Right atrium auricular region (tissue), 2 donors: ENCODE measurements around the gene CFAP92. TPM values are rescaled to one million over a fixed set of nuclear protein-coding genes. Genes with fewer than 3 reads are reported as not detected.

Source experiments
- DNase-seq: peaks from one replicate; pipeline ENCODE4 v3.0.0-alpha.2; 2019; ENCODE audit warnings: low spot score
- H3K27ac ChIP-seq, 2 donors: fragments of 200-600 bp; sonication (generic); 1 replicate in 1 of 2; 2 replicates in 1 of 2; pipeline ENCODE4 v1.5.1; 2016 to 2019
- H3K27me3 ChIP-seq, 2 donors: fragments of 200-600 bp; sonication (generic); one replicate each; pipeline versions ENCODE4 v1.5.1 to v1.6.0; 2017 to 2019
- H3K36me3 ChIP-seq: fragments of 200-600 bp; sonication (generic); one replicate; pipeline ENCODE4 v1.5.1; 2016
- H3K4me1 ChIP-seq, 2 donors: fragments of 200-600 bp; sonication (generic); one replicate each; pipeline versions ENCODE4 v1.5.1 to v1.6.0; 2017 to 2019
- H3K4me3 ChIP-seq, 2 donors: fragments of 200-600 bp; sonication (generic); 1 replicate in 1 of 2; 2 replicates in 1 of 2; pipeline ENCODE4 v1.5.1; 2017 to 2019; ENCODE audit warnings: mild to moderate bottlenecking in 1 of 2, moderate library complexity in 1 of 2
- H3K9me3 ChIP-seq, 2 donors: fragments of 200-600 bp; sonication (generic); one replicate each; pipeline ENCODE4 v1.5.1; 2019
- CTCF ChIP-seq, 2 donors: fragments of 200-600 bp; sonication (generic); IDR thresholded peaks; one replicate each; pipeline ENCODE4 v1.5.1; 2019; ENCODE audit warnings: antibody characterized with exemption in 2 of 2
- total RNA-seq, 2 donors: library from RNA; depleted of rRNA; stranded (reverse); fragments of >200 nt; gene quantifications; one replicate each; pipeline ENCODE4 v1.1.0, GENCODE V29; 2016

CFAP92 gene
- total RNA-seq, 2 donors from 2014 or later: not detected

- peaks cover 0 to 71% of the 10 kb centered on the region in 2 donors for H3K4me1 ChIP-seq
- TF ChIP-seq CTCF (IDR thresholded peaks at IDR 0.05): no peak
- H3K27me3 ChIP-seq: no peaks in the 10 kb centered on the region
- H3K27ac ChIP-seq: peak overlapping the region in 1 of 2 donors; percentile 73
- no peaks in the 10 kb centered on the region for H3K36me3 ChIP-seq
- H3K4me3 ChIP-seq: no peak overlapping the region
- no peak for DNase-seq
- no peaks in the 10 kb centered on the region for H3K9me3 ChIP-seq
Observed at GRCh38 chr3:129018271-129018670, 24.4 kb upstream of the CFAP92 start.

GRCh38 chr3:129017484-129017899 lies 23.6 kb upstream of the CFAP92 start:
- no peak for DNase-seq
- TF ChIP-seq CTCF (IDR thresholded peaks at IDR 0.05): no peak
- Histone ChIP-seq H3K27me3 (no peaks in the 10 kb centered on the region), H3K36me3 (no peaks in the 10 kb centered on the region), H3K27ac (peak overlapping the region; percentile 73 to 78), H3K9me3 (no peaks in the 10 kb centered on the region), H3K4me3 (no peak overlapping the region), H3K4me1 (peaks cover 0 to 68% of the 10 kb centered on the region in 2 donors)

GRCh38 chr3:129016720-129017483 lies 23.0 kb upstream of the CFAP92 start:
- Histone ChIP-seq H3K9me3 (no peaks in the 10 kb centered on the region), H3K4me1 (peaks cover 0 to 62% of the 10 kb centered on the region in 2 donors), H3K4me3 (no peak overlapping the region), H3K27me3 (no peaks in the 10 kb centered on the region), H3K36me3 (no peaks in the 10 kb centered on the region), H3K27ac (peak overlapping the region; percentile 73 to 78)
- DNase-seq: peak; percentile 84
- TF ChIP-seq CTCF (IDR thresholded peaks at IDR 0.05): no peak

- H3K27me3 ChIP-seq: no peaks in the 10 kb centered on the region
- TF ChIP-seq CTCF (IDR thresholded peaks at IDR 0.05): peak in 1 of 2 donors; percentile 15
- no peaks in the 10 kb centered on the region for H3K9me3 ChIP-seq
- DNase-seq: no peak
- peak overlapping the region; percentile 73 to 78 for H3K27ac ChIP-seq
- H3K36me3 ChIP-seq: no peaks in the 10 kb centered on the region
- no peak overlapping the region for H3K4me3 ChIP-seq
- H3K4me1 ChIP-seq: peaks cover 0 to 56% of the 10 kb centered on the region in 2 donors
Observed at GRCh38 chr3:129016356-129016719, 22.5 kb upstream of the CFAP92 start.

- Histone ChIP-seq H3K9me3 (no peaks in the 10 kb centered on the region), H3K4me1 (peaks cover 0 to 50% of the 10 kb centered on the region in 2 donors)
- TF ChIP-seq CTCF (IDR thresholded peaks at IDR 0.05): no peak
Observed at GRCh38 chr3:129015388-129016105, 21.7 kb upstream of the CFAP92 start.

More at GRCh38 chr3:129015388-129016105, 21.7 kb upstream of the CFAP92 start:
- Histone ChIP-seq H3K36me3 (no peaks in the 10 kb centered on the region), H3K27ac (peak overlapping the region; percentile 73 to 78), H3K27me3 (no peaks in the 10 kb centered on the region), H3K4me3 (no peak overlapping the region)
- DNase-seq: no peak
